ENCODE measurements around the gene SLC44A5. TPM values are rescaled to one million over a fixed set of nuclear protein-coding genes. Genes with fewer than 3 reads are reported as not detected.

SLC44A5 gene
- total and polyA plus RNA-seq, 10 of the 15 experiments (the other 5 are each of a cell fraction or from before 2014, with no cell fraction given): 0.04 to 1.3 TPM; not detected in 8

- no peak for ATAC-seq
- no peaks in the 10 kb centered on the region for H3K27me3 ChIP-seq (replicated peaks in 1 of 2; ENCODE audit: control insufficient read depth in 2 of 2, insufficient read depth in 2 of 2, low read length in 1 of 2)
- H3K36me3 ChIP-seq (ENCODE audit: control insufficient read depth in 2 of 2, insufficient read depth in 2 of 2, low read length in 1 of 2): no peaks in the 10 kb centered on the region
- H4K20me1 ChIP-seq (ENCODE audit: control insufficient read depth, insufficient read depth): no peaks in the 10 kb centered on the region
- CTCF ChIA-PET: no interaction called here
- H3K4me1 ChIP-seq (ENCODE audit: control insufficient read depth, insufficient read depth, low read length): no peaks in the 10 kb centered on the region
- H3K9ac ChIP-seq (ENCODE audit: control insufficient read depth, insufficient read depth, low read length): no peak overlapping the region
- TF ChIP-seq CBX5 (IDR thresholded peaks at IDR 0.05; ENCODE audit: low read depth): no peak
- TF ChIP-seq KDM1A (IDR thresholded peaks at IDR 0.05; ENCODE audit: borderline replicate concordance): no peak
- no peak for TF ChIP-seq ZNF24 (IDR thresholded peaks at IDR 0.05)
- no peak for TF ChIP-seq CREB1 (IDR thresholded peaks at IDR 0.05; ENCODE audit: low read depth)
- no peak for TF ChIP-seq NFYA (IDR thresholded peaks at IDR 0.05; ENCODE audit: borderline replicate concordance, low read depth, low read length)
- no peak for TF ChIP-seq NFIC (IDR thresholded peaks at IDR 0.05; ENCODE audit: low read depth, low read length)
- no peak for TF ChIP-seq PAX5 (IDR thresholded peaks at IDR 0.05; ENCODE audit: borderline replicate concordance, low read depth, low read length)
- no peak for TF ChIP-seq POLR2AphosphoS5 (IDR thresholded peaks at IDR 0.05; ENCODE audit: low read length)
- no peak for TF ChIP-seq ZNF217 (IDR thresholded peaks at IDR 0.05)
- TF ChIP-seq HDAC2 (IDR thresholded peaks at IDR 0.05): no peak
- no peak for TF ChIP-seq SMC3 (IDR thresholded peaks at IDR 0.05; ENCODE audit: borderline replicate concordance, low read length)
- no peak for TF ChIP-seq RELA (IDR thresholded peaks at IDR 0.05; ENCODE audit: borderline replicate concordance, partially characterized antibody)
- no peak for TF ChIP-seq ELK1 (IDR thresholded peaks at IDR 0.05; ENCODE audit: low read depth, low read length)
- no peak for TF ChIP-seq E2F4 (IDR thresholded peaks at IDR 0.05; ENCODE audit: low read depth, low read length)
- TF ChIP-seq ZBED1 (IDR thresholded peaks at IDR 0.05; ENCODE audit: borderline replicate concordance): no peak
- no peak overlapping the region for H3K4me2 ChIP-seq (ENCODE audit: control insufficient read depth, insufficient read depth)
- no peak for DNase-seq (ENCODE audit: low read depth, low spot score)
- RAD21 ChIA-PET (ENCODE audit: unreplicated experiment): no interaction called here
- no peaks in the 10 kb centered on the region for H3K79me2 ChIP-seq (ENCODE audit: control insufficient read depth, insufficient read depth, low read length)
- in situ Hi-C loops (cut with MboI) (no loop called here), intact Hi-C loops (cut with micrococcal nuclease; ENCODE audit: unreplicated experiment) (no loop called here)
- no TSS peak for BruUV-seq (replicated peaks)
- no peak overlapping the region for H3K27ac ChIP-seq (ENCODE audit: control insufficient read depth, insufficient read depth)
- POLR2A ChIA-PET: no interaction called here
- no peaks in the 10 kb centered on the region for H3K9me3 ChIP-seq (replicated peaks; ENCODE audit: control insufficient read depth, insufficient read depth, low read length)
- 26% methylated on average over 3 of the region's 3 CpGs for WGBS (ENCODE audit: insufficient coverage, insufficient replicate concordance, low lambda C conversion rate, missing lambda C conversion rate)
- no peak for FAIRE-seq
- H3K4me3 ChIP-seq: no peak overlapping the region
- H2AFZ ChIP-seq (ENCODE audit: control insufficient read depth, low read depth, low read length): no peak overlapping the region
- SMC1A ChIA-PET (ENCODE audit: uncharacterized antibody, unreplicated experiment): no interaction called here
Measured at GRCh38 chr1:75425001-75425650, 185.8 kb downstream of the SLC44A5 start.

Measured in GM12878 (cell line).